DOHH2 (cell line): ENCODE measurements around the gene KLHL21.

Experiments
- H3F3A ChIP-seq: fragments of 200-600 bp; sonication (generic), shearing (Covaris generic); 2 replicates; pipeline ENCODE4 v1.6.0; 2016; ENCODE audit warnings: antibody characterized with exemption, mild to moderate bottlenecking; ENCODE audit not compliant: control insufficient read depth, insufficient read depth
- H3K27ac ChIP-seq: fragments of 200-600 bp; sonication (generic); 2 replicates; pipeline ENCODE4 v1.5.1; 2014; ENCODE audit warnings: low read depth, mild to moderate bottlenecking, low read length, moderate library complexity
- H3K27me3 ChIP-seq: fragments of 200-600 bp; sonication (generic); 2 replicates; pipeline ENCODE4 v1.6.1; 2014; ENCODE audit warnings: mild to moderate bottlenecking, low read length, mixed read lengths; ENCODE audit not compliant: control insufficient read depth
- H3K36me3 ChIP-seq: fragments of 200-600 bp; sonication (generic); 2 replicates; pipeline ENCODE4 v1.6.1; 2014; ENCODE audit warnings: mild to moderate bottlenecking, low read length, moderate library complexity, mixed read lengths; ENCODE audit not compliant: control insufficient read depth
- H3K4me1 ChIP-seq: fragments of 200-600 bp; sonication (generic); 2 replicates; pipeline ENCODE4 v1.6.1; 2014; ENCODE audit warnings: mild to moderate bottlenecking, low read length, mixed read lengths; ENCODE audit not compliant: control insufficient read depth
- H3K4me2 ChIP-seq: fragments of 200-600 bp; sonication (generic); 2 replicates; pipeline ENCODE4 v1.6.0; 2014; ENCODE audit warnings: mild to moderate bottlenecking, low read length, moderate library complexity
- H3K4me3 ChIP-seq: fragments of 200-600 bp; sonication (generic); 2 replicates; pipeline ENCODE4 v1.5.1; 2014; ENCODE audit warnings: mild to moderate bottlenecking, low read length, mixed read lengths
- H3K79me2 ChIP-seq: fragments of 200-600 bp; sonication (generic); 2 replicates; pipeline ENCODE4 v1.6.1; 2014; ENCODE audit warnings: mild to moderate bottlenecking, low read length, mixed read lengths; ENCODE audit not compliant: control insufficient read depth
- H3K9me2 ChIP-seq: fragments of 200-600 bp; sonication (generic); replicated peaks from 2 replicates; pipeline ENCODE4 v1.6.1; 2014; ENCODE audit warnings: mild to moderate bottlenecking, low read length, mixed read lengths; ENCODE audit not compliant: control insufficient read depth
- H3K9me3 ChIP-seq: fragments of 200-600 bp; sonication (generic); 2 replicates; pipeline ENCODE4 v1.6.1; 2014; ENCODE audit warnings: antibody characterized with exemption, low read length, mixed read lengths; ENCODE audit not compliant: control insufficient read depth, insufficient read depth
- H4K20me1 ChIP-seq: fragments of 200-600 bp; sonication (generic); 2 replicates; pipeline ENCODE4 v1.6.0; 2014; ENCODE audit warnings: low read depth, mild to moderate bottlenecking, antibody characterized with exemption, low read length, moderate library complexity; ENCODE audit not compliant: control insufficient read depth, insufficient read depth
- CTCF ChIP-seq: fragments of 200-600 bp; sonication (generic); IDR thresholded peaks from one replicate; pipeline ENCODE4 v1.5.1; 2014; ENCODE audit warnings: antibody characterized with exemption, mild to moderate bottlenecking, low read depth, low read length; ENCODE audit not compliant: poor library complexity, severe bottlenecking
- EZH2phosphoT487 ChIP-seq: fragments of 200-600 bp; sonication (generic); IDR thresholded peaks from 2 replicates; pipeline ENCODE4 v1.6.1; 2017; ENCODE audit warnings: borderline replicate concordance, mild to moderate bottlenecking, antibody characterized with exemption, low read length, moderate library complexity, mixed read lengths

The KLHL21 gene

GRCh38 chr1:6547301-6547700 lies 55.4 kb downstream of the KLHL21 start:
- TF ChIP-seq CTCF (no peak), EZH2phosphoT487 (no peak)
- H4K20me1 ChIP-seq, result peaks cover 6% of the 10 kb centered on the region; the same call in 1 of the 2 replicates
- no peak overlapping the region for H3K27ac ChIP-seq
- H3K4me3 ChIP-seq, result no peak overlapping the region
- H3F3A ChIP-seq, result no peaks in the 10 kb centered on the region
- peaks cover 77% of the 10 kb centered on the region for H3K36me3 ChIP-seq
- H3K4me1 ChIP-seq, result no peaks in the 10 kb centered on the region
- no peaks in the 10 kb centered on the region for H3K27me3 ChIP-seq
- H3K79me2 ChIP-seq, result peaks cover 27% of the 10 kb centered on the region
- H3K9me2 ChIP-seq, result no peaks in the 10 kb centered on the region
- no peaks in the 10 kb centered on the region for H3K9me3 ChIP-seq
- H3K4me2 ChIP-seq, result no peak overlapping the region

GRCh38 chr1:6546326-6546725 lies 56.3 kb downstream of the KLHL21 start:
- Histone ChIP-seq H3K27me3 (no peaks in the 10 kb centered on the region), H3K4me2 (no peak overlapping the region), H3F3A (no peaks in the 10 kb centered on the region), H3K4me1 (no peaks in the 10 kb centered on the region), H3K27ac (no peak overlapping the region), H3K36me3 (peaks cover 82% of the 10 kb centered on the region), H3K9me2 (no peaks in the 10 kb centered on the region), H3K79me2 (peaks cover 21% of the 10 kb centered on the region), H4K20me1 (peaks cover 6% of the 10 kb centered on the region; the same call in 1 of the 2 replicates), H3K4me3 (no peak overlapping the region), H3K9me3 (no peaks in the 10 kb centered on the region)
- TF ChIP-seq EZH2phosphoT487 (no peak), CTCF (no peak)

DNA sequence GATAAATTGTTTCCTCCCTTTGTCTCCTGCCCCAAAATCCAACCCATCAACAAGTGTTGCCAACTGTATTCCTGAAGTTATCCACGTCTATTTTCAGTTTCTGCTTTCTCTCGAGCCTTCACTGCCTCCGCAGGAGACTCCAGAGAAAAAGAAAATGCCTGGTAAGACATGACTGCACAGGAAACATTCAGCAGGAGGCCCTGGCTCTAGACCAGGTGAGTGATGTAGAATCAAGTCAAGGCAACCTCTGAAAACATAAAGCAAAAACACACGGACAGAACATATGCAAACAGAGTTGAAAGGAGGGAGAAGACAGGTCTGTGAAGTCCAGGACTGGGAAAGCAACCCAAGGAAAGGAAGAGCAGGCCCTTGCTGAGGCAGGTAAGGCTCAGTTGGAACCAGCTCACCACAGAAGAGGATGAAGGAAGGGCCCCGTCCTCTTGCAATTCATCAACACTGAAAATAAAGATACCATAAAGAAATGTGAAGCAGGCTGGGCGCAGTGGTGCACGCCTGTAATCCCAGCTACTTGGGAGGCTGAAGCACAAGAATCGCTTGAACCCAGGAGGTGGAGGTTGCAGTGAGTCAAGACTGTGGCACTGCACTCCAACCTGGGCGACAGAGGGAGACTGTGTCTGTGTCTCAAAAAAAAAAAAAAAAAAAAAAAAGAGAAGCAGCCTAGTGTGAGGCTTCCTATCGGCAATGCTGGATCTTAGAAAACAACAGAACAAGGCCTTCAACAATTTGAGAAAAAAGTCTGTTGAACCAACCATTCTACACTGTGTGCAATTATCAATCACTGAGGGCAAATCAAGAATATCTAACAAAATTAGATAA lies 57.2 kb downstream of the KLHL21 start:
- Histone ChIP-seq H3K27ac (no peak overlapping the region), H3K9me2 (no peaks in the 10 kb centered on the region), H3K79me2 (peaks cover 14% of the 10 kb centered on the region; the same call in 1 of the 2 replicates), H3K4me2 (no peak overlapping the region), H3K9me3 (no peaks in the 10 kb centered on the region), H3K27me3 (no peaks in the 10 kb centered on the region), H3F3A (no peaks in the 10 kb centered on the region), H4K20me1 (peaks cover 6% of the 10 kb centered on the region; the same call in 1 of the 2 replicates), H3K36me3 (peaks cover 83% of the 10 kb centered on the region), H3K4me1 (no peaks in the 10 kb centered on the region), H3K4me3 (no peak overlapping the region)
- TF ChIP-seq EZH2phosphoT487 (no peak), CTCF (no peak)
